NCI-H446 treated with DMSO at 0.1 percent for 48 hours (cell line): ENCODE results near the gene TNS3.

Source experiments
- DNase-seq: peaks from one replicate; lab custom pipeline; 2025; lab: John Stamatoyannopoulos, UW

TNS3 gene

DNA sequence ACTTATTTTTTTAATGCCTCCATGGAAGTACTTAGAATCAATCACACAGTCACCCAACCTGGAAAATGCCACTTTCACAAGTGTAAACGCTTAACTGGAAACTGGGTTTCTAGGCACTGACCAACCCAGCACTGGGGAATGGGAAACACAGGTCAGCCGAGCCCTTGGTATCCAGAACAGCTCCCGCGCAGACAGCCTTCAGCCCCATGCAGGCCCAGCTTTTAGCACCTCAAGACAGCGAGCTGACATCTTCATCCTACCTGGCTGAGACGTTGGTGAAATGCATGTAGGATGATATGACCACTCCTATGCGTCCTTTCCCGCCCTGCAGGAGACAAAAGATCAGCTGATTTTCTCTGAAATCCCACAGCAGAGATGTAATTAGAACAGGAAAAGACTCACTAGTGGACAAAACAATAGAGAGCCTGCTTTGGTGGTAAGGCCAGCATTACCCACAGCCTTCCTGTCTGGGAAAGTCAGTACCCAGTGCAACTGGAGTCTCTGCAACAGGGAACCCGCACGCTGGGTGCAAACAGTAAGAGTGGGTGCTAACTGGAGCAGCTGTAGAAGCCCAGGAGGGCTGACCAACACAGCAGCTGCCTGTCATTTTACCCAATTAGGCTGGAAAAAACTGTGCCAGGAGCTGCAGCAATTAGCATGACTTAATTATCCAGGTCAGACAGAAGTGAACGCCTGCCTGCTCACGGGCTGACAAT is 153.7 kb downstream of the TNS3 start:
- DNase-seq = no peak

DNA sequence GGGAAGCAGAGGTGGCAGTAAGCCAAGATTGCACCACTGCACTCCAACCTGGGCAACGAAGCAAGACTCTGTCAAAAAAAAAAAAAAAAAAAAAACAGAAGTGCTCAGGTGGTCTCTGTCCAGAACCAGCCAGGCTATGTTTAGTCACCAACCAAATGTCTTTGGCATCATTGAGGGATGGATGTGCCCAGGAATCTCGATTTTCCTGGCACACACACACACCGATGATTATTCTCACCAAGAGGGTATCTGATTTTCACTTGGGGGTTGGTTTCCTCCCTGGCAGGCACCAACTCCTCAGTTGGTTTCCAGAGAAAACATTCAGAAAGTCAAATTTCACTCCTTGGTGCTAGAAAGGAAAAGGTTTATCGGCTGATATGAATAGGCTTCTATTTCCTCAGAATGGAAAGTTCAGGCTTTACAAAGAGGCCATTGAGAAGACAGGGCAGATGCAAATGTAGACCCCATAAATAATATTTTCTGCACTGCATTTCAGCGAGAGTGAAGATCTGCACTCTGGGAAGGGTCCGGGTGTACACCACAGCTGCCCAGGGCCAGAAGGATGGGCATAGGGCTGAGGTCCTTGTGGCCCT is 154.8 kb downstream of the TNS3 start:
- no peak for DNase-seq

DNA sequence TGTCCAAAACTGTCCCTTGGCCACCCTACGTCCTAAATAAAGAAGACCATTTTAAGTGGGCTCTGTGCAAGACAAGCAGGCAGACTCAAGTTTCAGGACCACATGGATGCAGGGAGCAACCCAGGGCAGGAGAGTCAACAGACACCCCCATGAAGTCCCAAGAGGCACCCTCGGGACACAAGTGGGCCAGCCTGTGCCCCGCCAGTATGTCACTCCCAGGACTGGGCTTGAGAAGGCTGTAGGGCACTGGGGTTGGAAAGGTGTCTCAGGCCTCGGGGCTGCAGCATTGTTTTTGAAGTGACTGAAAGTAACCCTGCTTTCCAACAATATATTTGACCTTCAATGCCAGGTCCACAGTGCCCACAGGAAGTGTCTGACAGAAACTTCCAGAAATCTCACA is 157.4 kb downstream of the TNS3 start:
- DNase-seq = no peak

- DNase-seq = no peak
Measured at GRCh38 chr7:47423196-47423595, 158.7 kb downstream of the TNS3 start.

DNA sequence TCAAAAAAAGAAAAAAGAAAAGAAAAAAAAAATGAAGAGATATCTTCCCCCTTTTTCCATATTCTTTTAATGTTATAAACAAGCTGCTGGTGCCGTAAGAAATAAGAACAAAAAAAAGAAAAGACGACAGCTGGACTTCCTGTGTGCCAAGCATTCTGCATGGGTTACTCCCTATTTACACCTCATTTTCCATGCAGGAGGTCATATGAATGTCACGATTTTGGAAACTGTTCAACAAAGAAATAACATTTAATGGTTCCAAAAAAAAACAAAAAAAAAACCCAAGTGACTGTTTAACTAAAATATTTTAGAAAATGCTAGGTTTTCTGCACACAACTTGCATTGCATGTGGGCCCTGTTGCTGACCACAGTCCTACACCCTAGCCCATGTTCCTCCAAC is 159.3 kb downstream of the TNS3 start:
- no peak for DNase-seq

DNA sequence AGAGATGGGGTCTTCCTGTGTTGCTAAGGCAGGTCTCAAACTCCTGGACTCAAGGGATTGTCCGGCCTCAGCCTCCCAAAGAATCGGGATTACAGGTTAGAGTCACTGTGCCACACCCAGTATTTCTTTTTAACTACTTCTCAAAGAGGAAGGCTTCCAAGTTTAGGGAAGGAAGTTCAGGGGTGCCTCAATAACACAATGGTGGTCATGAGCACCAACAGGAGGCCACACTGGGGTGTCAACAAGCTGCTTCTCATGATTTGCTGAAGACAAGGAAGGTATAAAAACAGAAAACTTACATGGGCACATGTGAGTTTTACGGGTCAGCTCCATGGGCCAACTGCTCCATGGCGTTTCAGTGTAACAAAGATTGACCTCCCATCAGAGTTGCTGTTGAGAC is 160.5 kb downstream of the TNS3 start:
- no peak for DNase-seq

DNA sequence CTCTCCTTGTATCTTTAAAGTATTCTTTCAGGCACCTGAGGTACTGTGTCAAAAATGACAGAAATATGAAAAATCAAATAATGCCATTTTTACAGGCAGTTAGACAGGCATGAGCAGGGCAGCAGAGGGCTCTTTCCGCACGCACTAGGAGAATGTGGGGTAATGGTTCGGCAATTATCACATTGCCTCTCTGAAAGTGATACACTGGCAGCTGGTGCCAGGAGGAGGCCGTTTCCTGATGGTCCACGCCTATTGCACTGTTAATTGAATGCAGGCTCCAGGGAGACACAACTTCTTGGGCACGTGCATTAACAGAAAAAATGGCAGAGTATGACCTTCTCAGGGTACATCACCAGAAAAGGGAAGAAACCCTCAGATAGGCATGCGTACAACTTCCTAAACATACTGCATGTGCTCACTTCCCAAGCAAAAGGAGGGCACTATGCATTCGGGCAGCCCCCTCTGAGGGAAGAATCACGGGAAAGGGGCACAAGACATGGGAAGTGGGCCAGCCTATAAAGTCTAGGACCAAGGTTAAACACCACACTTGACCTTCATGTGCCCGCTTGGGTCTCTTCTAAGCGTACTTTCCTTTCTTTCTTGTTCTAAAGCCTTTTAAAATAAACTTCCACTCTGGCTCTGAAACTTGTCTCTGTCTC is 161.7 kb downstream of the TNS3 start:
- DNase-seq = no peak

- no peak for DNase-seq
Measured at GRCh38 chr7:47419471-47419870, 162.4 kb downstream of the TNS3 start.

DNA sequence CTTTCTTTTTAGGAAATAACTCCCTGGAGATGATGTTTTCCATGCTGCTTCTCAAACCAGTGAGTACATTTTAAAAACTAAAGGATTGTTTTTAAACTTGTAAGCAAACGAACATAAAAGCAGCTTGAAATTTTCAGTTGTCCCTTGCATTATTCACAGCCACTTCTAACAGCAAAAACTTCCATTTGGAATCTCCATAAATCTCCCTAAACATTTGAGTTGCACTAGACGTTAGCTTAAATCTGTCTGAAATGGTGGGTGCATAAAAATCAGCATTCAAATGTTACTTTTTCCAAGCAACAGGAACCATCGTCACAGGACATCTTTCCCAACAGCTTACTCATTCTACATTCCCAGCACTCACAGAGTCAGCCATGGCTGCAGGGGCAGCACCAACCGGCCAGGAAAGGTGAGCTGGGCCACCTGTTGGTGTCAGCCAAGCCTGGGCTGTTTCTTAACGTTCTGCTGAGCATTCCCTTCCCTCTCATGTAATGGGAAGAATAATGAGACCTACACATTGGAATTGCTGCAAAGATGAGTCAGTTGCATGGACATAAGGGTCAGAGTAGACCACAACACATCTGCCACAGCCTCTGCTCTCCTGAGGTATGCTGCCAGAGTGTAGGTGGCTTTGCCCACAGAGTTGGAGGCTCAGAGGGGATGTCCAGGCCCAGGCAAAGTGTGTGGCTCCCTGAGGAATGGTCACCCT is 163.2 kb downstream of the TNS3 start:
- DNase-seq = no peak

GRCh38 chr7:47416492-47417480 is 165.1 kb downstream of the TNS3 start:
- no peak for DNase-seq

- no peak for DNase-seq
Measured at GRCh38 chr7:47415318-47416212, 166.3 kb downstream of the TNS3 start.

- peak; percentile 12 for DNase-seq
Measured at GRCh38 chr7:47414342-47415317, 167.3 kb downstream of the TNS3 start.

GRCh38 chr7:47413526-47414341 is 168.2 kb downstream of the TNS3 start:
- no peak for DNase-seq

GRCh38 chr7:47411901-47412300 is 170.0 kb downstream of the TNS3 start:
- no peak for DNase-seq

GRCh38 chr7:47411281-47411869 is 170.5 kb downstream of the TNS3 start:
- DNase-seq = no peak

GRCh38 chr7:47408675-47409074 is 173.2 kb downstream of the TNS3 start:
- no peak for DNase-seq

DNA sequence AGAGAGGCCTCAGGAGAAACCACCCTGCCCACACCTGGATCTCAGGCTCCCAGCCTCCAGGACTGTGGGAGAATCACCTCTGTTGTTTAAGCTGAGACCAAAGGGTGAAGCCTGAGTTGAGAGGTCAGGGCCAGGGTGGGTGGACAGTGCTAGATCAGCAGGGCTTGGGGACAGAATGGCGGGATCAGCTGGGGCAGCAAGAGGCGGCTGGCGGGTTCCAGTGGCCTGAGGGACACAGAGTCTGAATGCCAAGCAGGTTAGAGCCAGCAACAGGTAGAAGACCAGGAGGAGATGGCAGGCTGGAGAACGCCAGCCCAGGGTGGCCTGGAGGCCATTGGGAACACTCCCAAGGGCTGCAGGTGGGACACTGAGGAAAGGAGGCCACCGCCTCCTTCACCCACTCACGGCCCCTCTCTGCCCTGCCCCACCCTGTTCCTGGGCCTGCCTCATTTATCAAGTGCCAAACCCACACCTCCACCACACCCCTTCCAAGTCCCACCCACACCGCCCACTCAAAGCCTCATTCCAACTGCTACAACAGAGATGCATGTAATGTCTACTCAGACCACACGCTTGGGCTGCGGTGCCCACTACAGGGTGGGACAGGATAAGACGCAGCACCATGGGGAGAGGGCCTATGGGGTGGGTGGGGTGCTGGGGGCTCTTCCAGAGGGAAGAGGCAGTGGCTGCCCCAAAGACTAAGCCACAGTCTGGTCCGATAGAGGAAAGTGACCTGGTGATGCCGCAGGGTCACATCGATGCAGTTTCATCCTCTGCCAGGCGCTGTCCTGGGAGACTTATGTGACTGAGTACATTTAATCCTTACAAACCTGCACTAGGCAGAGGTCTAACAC is 173.9 kb downstream of the TNS3 start:
- no peak for DNase-seq
